ENCODE results near the gene KIF3B.
"Not testable (repeated sequence)": the region's sequence is repeated elsewhere in the genome, so short reads cannot be mapped to it uniquely, and the experiment has no call there.

The KIF3B gene

GRCh38 chr20:32248043-32248442, 29.4 kb upstream of the KIF3B start:
- DNase-seq (ENCODE audit: low read depth), result no peak

DNA sequence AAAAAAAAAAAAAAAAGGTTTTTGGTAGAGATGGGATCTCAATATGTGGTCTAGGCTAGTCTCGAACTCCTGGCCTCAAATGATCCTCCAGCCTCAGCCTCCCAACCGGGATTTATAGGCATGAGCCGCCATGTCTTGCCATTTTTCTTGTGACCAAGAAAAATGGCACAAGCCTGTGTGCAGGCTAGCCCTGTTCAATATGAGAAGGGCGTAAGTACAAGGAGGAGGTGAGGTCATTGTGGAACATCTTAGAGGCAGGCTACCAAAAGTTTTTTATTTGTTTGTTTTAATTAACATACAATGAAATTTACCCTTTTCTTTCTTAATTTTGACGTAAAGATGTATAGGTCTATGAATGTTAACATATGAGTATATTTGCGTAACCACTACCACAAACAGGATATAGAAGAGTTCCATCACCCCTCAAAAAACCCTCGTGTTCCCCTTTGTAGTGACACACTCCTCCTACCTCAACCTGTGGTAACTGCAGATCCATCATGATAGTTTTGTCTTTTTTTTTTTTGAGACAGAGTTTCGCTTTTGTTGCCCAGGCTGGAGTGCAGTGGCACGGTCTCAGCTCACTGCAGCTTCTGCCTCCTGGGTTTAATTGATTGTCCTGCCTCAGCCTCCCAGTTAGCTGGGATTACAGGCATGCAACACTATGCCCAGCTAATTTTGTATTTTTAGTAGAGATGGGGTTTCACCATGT, 28.3 kb upstream of the KIF3B start:
- DNase-seq (ENCODE audit: low read depth), result no peak

DNA sequence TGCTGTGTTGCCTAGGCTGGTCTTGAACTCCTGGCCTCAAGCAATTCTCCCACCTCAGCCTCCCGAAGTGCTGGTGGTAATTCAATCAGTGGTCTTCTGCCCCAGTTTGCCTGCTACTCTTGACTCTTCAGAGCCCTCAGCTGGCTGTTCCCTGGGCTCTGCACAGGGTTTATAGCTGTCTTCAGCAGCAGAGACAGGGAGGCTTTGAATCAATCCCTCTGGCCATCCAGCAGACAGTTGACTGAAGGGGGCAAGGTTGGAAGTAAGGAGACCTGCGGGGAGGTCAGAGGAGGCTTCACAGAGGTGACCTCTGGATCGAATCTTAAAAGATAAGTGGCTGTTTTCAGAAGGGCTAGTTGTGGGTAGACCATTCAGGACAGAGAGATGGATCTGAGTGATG, 26.0 kb upstream of the KIF3B start:
- no peak for DNase-seq (ENCODE audit: low read depth)

DNA sequence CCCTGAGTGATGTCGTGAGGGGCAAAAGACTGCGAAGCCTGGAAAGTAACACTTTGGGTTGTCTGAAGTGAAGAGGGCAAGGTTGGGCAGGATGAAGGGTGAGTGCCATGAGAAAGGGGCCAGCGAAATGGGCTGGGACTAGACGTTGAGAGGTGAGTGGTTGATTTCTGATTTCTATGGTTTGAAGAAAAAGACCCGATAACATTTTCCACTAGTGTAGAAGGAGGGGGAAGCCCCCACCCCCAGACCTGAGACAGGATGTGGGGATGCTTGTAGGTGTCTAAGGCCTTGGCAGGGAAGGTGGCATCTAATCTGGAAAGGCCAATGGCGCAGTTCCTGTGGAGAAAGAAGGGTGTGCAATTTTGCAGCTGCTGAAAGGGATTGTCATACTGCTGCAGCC, 25.3 kb upstream of the KIF3B start:
- DNase-seq (ENCODE audit: low read depth), result peak; percentile 10

- not testable (repeated sequence) for DNase-seq (ENCODE audit: low read depth)
Measured at GRCh38 chr20:32260973-32261372, 16.5 kb upstream of the KIF3B start.

- DNase-seq (ENCODE audit: low read depth), result no peak
Measured at GRCh38 chr20:32261644-32262043, 15.8 kb upstream of the KIF3B start.

- no peak for DNase-seq (ENCODE audit: low read depth)
Measured at GRCh38 chr20:32263398-32263954, 14.0 kb upstream of the KIF3B start.

DNA sequence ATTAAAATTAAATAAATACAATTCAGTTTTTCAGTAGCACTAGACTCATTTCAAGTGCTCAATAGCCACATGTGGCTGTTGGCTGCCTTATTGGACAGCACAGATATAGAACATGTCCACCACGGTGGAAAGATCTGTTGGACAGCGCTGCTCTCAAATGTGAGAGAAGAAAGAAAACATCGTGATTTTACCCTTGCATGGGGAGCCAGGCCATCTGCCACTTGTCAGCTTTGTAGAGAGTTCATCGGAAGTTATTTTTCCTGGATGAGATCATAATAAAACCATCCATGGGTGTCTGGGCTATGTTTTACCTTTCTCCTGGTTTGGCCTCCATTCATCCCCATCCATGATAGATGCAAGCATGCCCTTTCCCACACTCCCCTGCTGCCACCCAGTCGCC, 5.8 kb upstream of the KIF3B start:
- no peak for DNase-seq (ENCODE audit: low read depth)

GRCh38 chr20:32274359-32274758, 3.1 kb upstream of the KIF3B start:
- DNase-seq (ENCODE audit: low read depth), result no peak

- not testable (repeated sequence) for DNase-seq (ENCODE audit: low read depth)
Measured at GRCh38 chr20:32275163-32275562, 2.3 kb upstream of the KIF3B start.

DNA sequence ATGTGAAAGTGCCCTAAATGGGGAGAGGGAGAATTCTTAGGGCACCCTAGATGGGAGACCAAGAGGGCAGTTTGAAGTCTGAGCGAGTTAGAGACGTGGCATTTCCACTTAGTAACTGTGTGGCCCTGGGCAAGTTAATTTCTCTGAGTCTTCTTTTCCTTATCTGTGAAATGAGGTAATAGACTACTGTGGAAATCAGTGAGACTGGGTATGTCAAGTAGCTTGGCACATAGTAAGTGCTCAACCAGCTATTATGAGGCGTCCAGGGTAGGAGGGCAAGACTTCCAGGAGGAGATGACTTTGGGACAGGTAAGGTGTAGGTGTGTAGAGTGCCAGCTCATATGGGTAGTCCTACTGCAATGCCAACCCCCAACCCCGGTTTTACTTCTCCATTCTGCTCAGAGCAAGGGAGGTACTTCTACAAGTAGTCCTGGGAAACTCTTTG, 770 bp downstream of the KIF3B start:
- no peak for DNase-seq (ENCODE audit: low read depth)

GRCh38 chr20:32281711-32282110, 4.3 kb downstream of the KIF3B start:
- no peak for DNase-seq (ENCODE audit: low read depth)

DNA sequence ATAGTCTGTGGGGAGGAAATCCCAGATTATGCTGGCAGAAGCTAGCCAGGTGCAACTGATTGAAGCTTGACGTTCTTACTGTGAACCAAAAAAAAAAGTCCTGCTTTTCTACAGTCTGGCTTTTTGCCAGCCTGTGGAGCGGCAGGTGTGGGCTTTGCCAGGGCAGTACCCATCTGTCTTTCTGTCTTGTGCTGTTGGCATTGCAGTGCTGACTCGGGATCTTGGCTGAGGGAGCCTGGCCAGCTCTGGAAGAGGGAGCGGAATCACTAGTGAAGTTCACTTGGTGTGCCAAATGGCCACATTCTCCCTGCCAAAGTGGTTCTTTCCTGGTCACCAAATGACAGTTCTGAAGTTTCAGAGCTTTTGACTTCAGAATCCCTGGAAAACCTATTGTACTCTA, 5.0 kb downstream of the KIF3B start:
- no peak for DNase-seq (ENCODE audit: low read depth)

GRCh38 chr20:32285082-32285620, 7.7 kb downstream of the KIF3B start:
- DNase-seq (ENCODE audit: low read depth), result no peak

- DNase-seq (ENCODE audit: low read depth), result no peak
Measured at GRCh38 chr20:32285621-32286371, 8.3 kb downstream of the KIF3B start.

GRCh38 chr20:32287231-32287638, 9.8 kb downstream of the KIF3B start:
- no peak for DNase-seq (ENCODE audit: low read depth)

GRCh38 chr20:32288225-32288849, 10.9 kb downstream of the KIF3B start:
- DNase-seq (ENCODE audit: low read depth), result no peak

GRCh38 chr20:32289299-32289660, 11.8 kb downstream of the KIF3B start:
- DNase-seq (ENCODE audit: low read depth), result not testable (repeated sequence)

- DNase-seq (ENCODE audit: low read depth), result no peak
Measured at GRCh38 chr20:32289661-32290431, 12.4 kb downstream of the KIF3B start.

- DNase-seq (ENCODE audit: low read depth), result no peak
Measured at GRCh38 chr20:32291166-32291565, 13.7 kb downstream of the KIF3B start.

- DNase-seq (ENCODE audit: low read depth), result no peak
Measured at GRCh38 chr20:32292548-32292947, 15.1 kb downstream of the KIF3B start.

DNA sequence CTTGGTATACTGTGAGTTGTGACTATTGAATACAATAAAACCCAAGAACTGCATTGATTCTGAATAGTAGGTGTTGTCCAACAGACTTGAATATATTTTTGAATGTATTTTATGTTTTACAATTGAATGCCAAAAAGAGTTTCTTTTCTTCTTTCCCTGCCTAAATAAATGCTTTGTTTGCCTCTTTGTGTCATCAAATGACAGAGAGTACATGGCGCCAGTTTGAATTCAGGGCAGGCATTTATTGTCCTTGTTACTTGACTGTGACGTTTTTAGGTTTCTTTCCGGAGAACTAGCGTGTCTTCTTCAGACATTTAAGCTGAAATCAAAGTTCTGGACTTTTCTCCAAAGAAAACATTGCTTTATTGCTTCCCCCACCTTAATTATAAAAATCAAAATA, 16.6 kb downstream of the KIF3B start:
- DNase-seq (ENCODE audit: low read depth), result no peak
